Measurements from ENCODE around the gene TCF3. TPM values are rescaled to one million over a fixed set of nuclear protein-coding genes. Genes with fewer than 3 reads are reported as not detected.

Gene TCF3
- total RNA-seq (10 to 100 TPM; 50.2 to 58.1 TPM), polyA plus RNA-seq (10 to 100 TPM; 36.9 to 40.1 TPM)
- long read RNA-seq, donor 1, full-length matches to known transcripts: 19 of 48 reads
- long read RNA-seq, donor 1, partial matches to known transcripts: 29 of 48 reads
- long read RNA-seq, donor 1, other reads (novel, unspliced or antisense): 0 of 48 reads
- long read RNA-seq, donor 2, full-length matches to known transcripts: 6 of 13 reads
- long read RNA-seq, donor 2, partial matches to known transcripts: 7 of 13 reads
- long read RNA-seq, donor 2, other reads (novel, unspliced or antisense): 0 of 13 reads
- long read RNA-seq, donor 3, transcript TCF3-210 (9 exons, 986 nt): major isoform, 5 of 17 reads
- long read RNA-seq, donor 3, partial matches to known transcripts: 12 of 17 reads
- long read RNA-seq, donor 3, other reads (novel, unspliced or antisense): 0 of 17 reads
- long read RNA-seq, donor 4, full-length matches to known transcripts: 3 of 3 reads
- long read RNA-seq, donor 4, partial matches to known transcripts: 0 of 3 reads
- long read RNA-seq, donor 4, other reads (novel, unspliced or antisense): 0 of 3 reads
- long read RNA-seq, donor 5, transcript TCF3-210 (9 exons, 986 nt): major isoform, 22 of 68 reads
- long read RNA-seq, donor 5, partial matches to known transcripts: 45 of 68 reads
- long read RNA-seq, donor 5, other reads (novel, unspliced or antisense): 0 of 68 reads

- no peaks in the 10 kb centered on the region for H3K27me3 ChIP-seq (ENCODE audit: control insufficient read depth in 3 of 3, insufficient read depth in 3 of 3, low read length in 2 of 3)
- 1% methylated on average over 78 to 103 of the region's 107 CpGs for WGBS, 2 donors
- DNase-seq (peak; percentile 99), ATAC-seq (ENCODE audit: insufficient read depth, low FRiP score) (peak; percentile 97)
- no peaks in the 10 kb centered on the region for H3K9me3 ChIP-seq (ENCODE audit: control insufficient read depth in 4 of 4, insufficient read depth in 3 of 4, low read length in 3 of 4)
- peak within 1 kb of the TSS; percentile 69 for H3K4me3 ChIP-seq
- H3K4me1 ChIP-seq (ENCODE audit: control insufficient read depth in 5 of 5, insufficient read depth in 5 of 5, low read length in 5 of 5): peaks cover 0 to 13% (median 5%) of the 10 kb centered on the region in 5 donors
- peaks cover 0 to 12% (median 3%) of the 10 kb centered on the region in 4 donors for H3K36me3 ChIP-seq (ENCODE audit: control insufficient read depth in 4 of 4, insufficient read depth in 4 of 4, low read length in 4 of 4)
- H3K27ac ChIP-seq (ENCODE audit: low read depth in 1 of 2, low read length in 1 of 2): peak within 1 kb of the TSS; percentile 100
- peak within 1 kb of the TSS; percentile 77 to 85 for H3K9ac ChIP-seq (ENCODE audit: insufficient read depth in 1 of 2, low read length in 2 of 2)
- TF ChIP-seq, protein P1, sequence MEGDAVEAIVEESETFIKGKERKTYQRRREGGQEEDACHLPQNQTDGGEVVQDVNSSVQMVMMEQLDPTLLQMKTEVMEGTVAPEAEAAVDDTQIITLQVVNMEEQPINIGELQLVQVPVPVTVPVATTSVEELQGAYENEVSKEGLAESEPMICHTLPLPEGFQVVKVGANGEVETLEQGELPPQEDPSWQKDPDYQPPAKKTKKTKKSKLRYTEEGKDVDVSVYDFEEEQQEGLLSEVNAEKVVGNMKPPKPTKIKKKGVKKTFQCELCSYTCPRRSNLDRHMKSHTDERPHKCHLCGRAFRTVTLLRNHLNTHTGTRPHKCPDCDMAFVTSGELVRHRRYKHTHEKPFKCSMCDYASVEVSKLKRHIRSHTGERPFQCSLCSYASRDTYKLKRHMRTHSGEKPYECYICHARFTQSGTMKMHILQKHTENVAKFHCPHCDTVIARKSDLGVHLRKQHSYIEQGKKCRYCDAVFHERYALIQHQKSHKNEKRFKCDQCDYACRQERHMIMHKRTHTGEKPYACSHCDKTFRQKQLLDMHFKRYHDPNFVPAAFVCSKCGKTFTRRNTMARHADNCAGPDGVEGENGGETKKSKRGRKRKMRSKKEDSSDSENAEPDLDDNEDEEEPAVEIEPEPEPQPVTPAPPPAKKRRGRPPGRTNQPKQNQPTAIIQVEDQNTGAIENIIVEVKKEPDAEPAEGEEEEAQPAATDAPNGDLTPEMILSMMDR (IDR thresholded peaks at IDR 0.05; ENCODE audit: control extremely low read depth, extremely low read depth): no peak
These were observed at the start of gene TCF3 for GRCh38 chr19:1652471-1653299. Gene TCF3 (minus strand): TSS chr19:1652615. CDS start chr19:1650248, 2,367 bp downstream.

DNA sequence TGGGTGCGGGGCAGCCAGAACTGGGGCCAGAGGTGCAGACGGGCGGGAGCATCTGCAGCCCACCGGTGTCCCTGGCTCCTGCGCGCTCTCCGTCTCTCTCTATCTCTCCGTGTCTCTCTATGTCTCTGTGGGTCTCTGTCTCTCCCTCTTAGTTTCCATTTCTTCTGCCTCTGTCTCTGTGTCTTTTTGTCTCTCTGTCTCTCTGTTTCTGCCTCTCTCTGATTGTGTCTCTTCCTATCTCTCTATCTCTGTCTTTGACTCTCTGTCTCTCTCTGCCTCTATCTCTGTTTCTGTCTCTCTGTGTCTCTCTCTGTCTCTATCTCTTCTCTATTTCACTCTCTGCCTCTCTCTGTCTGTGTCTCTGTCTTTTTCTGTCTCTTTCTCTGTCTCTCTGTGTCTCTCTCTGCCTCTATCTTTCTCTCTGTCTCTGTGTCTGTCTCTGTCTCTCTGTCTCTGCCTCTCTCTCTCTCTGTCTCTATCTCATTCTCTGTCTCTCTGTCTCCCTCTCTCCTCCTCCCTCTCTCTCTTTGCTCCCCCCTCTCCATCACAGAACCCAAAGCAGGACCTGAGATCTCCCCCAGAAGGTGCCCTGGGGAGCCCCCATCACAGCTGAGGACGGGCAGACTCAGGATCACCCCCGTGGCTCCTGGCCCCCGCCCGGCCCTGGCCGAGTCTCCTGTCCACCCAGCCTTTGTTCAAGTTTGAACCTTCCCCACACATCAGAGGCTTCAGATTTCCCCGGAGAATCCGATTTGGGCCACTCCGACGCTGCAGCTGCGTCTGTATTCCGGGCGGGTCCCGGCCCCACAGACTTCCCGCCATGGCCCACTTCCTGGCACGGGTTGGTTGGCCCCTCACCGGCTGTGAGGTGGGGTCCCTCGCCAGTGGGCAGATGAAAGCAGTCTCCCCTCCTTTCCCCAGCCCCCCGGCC is 48.6 kb upstream of the TCF3 start:
- Histone ChIP-seq H3K9me3 (ENCODE audit: control insufficient read depth in 4 of 4, insufficient read depth in 3 of 4, low read length in 3 of 4) (peaks cover 0 to 13% (median 0%) of the 10 kb centered on the region in 4 donors), H3K4me3 (no peak overlapping the region), H3K27ac (ENCODE audit: low read depth in 1 of 2, low read length in 1 of 2) (no peak overlapping the region), H3K27me3 (ENCODE audit: control insufficient read depth in 3 of 3, insufficient read depth in 3 of 3, low read length in 2 of 3) (peaks cover 14 to 24% (median 14%) of the 10 kb centered on the region in 3 donors), H3K9ac (ENCODE audit: insufficient read depth in 1 of 2, low read length in 2 of 2) (no peak overlapping the region), H3K36me3 (ENCODE audit: control insufficient read depth in 4 of 4, insufficient read depth in 4 of 4, low read length in 4 of 4) (no peaks in the 10 kb centered on the region), H3K4me1 (ENCODE audit: control insufficient read depth in 5 of 5, insufficient read depth in 5 of 5, low read length in 5 of 5) (no peaks in the 10 kb centered on the region)
- WGBS, 2 donors: 21 to 26% methylated on average over 26 of the region's 26 CpGs
- DNase-seq (no peak), ATAC-seq (ENCODE audit: insufficient read depth, low FRiP score) (no peak)
- TF ChIP-seq, protein P1 (IDR thresholded peaks at IDR 0.05; ENCODE audit: control extremely low read depth, extremely low read depth): no peak

DNA sequence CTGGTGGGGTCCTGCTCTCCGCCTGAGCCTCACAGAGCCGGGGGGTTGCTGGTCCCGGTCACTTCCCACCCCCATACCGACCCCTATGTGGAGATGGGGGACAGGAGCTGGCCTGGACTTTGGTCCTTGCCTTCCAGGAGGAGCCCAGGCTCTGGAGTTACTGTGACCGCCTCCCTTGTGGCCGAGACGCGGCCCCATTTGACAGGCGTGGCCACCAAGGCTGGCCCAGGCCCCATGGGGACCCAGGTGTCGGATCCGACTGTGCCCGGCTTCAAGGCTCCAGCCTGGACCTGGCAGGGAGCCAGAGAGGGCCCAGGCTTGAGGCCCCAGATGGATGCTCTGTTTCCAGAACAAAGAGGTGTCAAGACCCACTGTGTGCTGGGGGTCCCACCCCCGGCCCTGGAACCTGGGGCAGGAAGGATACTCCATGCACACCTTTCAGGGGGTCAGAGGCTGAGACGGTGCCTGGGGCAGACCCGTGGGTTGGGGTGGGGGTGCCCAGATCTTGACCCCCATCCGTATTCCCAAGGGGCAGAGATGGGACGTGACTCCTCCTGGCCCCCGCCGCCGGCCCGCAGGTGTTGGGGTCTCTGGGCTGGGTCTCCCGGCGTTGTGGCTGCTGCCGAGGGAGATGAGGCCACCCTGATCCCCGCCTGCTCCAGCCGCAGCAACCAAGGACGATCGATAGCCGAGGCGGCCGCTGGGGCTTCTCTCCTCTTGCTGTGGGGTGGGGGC is 47.8 kb upstream of the TCF3 start:
- WGBS, 2 donors: 50 to 75% methylated on average over 31 of the region's 31 CpGs
- TF ChIP-seq, protein P1 (IDR thresholded peaks at IDR 0.05; ENCODE audit: control extremely low read depth, extremely low read depth): no peak
- Histone ChIP-seq H3K27ac (ENCODE audit: low read depth in 1 of 2, low read length in 1 of 2) (no peak overlapping the region), H3K9ac (ENCODE audit: insufficient read depth in 1 of 2, low read length in 2 of 2) (no peak overlapping the region), H3K9me3 (ENCODE audit: control insufficient read depth in 4 of 4, insufficient read depth in 3 of 4, low read length in 3 of 4) (peaks cover 0 to 14% (median 0%) of the 10 kb centered on the region in 4 donors), H3K27me3 (ENCODE audit: control insufficient read depth in 3 of 3, insufficient read depth in 3 of 3, low read length in 2 of 3) (peaks cover 14 to 24% (median 14%) of the 10 kb centered on the region in 3 donors), H3K36me3 (ENCODE audit: control insufficient read depth in 4 of 4, insufficient read depth in 4 of 4, low read length in 4 of 4) (no peaks in the 10 kb centered on the region), H3K4me3 (no peak overlapping the region), H3K4me1 (ENCODE audit: control insufficient read depth in 5 of 5, insufficient read depth in 5 of 5, low read length in 5 of 5) (no peaks in the 10 kb centered on the region)
- no peak for DNase-seq
- no peak for ATAC-seq (ENCODE audit: insufficient read depth, low FRiP score)
